ENCODE measurements around the gene NFATC2IP.

Gene NFATC2IP

DNA sequence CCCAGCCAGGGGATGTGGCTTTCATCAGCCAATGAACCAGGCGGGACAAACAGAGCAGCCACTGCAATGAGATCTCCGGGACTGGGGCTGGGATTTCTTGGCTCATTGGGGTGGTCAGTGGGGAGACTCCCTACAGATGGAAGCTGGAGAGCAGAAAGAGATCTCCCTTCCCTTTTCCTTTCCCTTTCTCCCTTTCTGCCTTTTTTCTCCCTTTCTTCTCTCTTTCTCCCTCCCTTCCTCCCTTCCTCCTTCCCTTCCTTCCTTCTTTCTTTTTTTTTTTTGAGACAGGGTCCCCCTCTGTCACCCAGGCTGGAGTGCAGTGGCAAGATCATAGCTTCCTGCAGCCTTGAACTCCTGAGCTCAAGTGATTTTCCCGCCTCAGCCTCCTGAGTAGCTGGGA lies 48.1 kb downstream of the NFATC2IP start:
- TF ChIP-seq, protein P1, sequence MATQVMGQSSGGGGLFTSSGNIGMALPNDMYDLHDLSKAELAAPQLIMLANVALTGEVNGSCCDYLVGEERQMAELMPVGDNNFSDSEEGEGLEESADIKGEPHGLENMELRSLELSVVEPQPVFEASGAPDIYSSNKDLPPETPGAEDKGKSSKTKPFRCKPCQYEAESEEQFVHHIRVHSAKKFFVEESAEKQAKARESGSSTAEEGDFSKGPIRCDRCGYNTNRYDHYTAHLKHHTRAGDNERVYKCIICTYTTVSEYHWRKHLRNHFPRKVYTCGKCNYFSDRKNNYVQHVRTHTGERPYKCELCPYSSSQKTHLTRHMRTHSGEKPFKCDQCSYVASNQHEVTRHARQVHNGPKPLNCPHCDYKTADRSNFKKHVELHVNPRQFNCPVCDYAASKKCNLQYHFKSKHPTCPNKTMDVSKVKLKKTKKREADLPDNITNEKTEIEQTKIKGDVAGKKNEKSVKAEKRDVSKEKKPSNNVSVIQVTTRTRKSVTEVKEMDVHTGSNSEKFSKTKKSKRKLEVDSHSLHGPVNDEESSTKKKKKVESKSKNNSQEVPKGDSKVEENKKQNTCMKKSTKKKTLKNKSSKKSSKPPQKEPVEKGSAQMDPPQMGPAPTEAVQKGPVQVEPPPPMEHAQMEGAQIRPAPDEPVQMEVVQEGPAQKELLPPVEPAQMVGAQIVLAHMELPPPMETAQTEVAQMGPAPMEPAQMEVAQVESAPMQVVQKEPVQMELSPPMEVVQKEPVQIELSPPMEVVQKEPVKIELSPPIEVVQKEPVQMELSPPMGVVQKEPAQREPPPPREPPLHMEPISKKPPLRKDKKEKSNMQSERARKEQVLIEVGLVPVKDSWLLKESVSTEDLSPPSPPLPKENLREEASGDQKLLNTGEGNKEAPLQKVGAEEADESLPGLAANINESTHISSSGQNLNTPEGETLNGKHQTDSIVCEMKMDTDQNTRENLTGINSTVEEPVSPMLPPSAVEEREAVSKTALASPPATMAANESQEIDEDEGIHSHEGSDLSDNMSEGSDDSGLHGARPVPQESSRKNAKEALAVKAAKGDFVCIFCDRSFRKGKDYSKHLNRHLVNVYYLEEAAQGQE (IDR thresholded peaks at IDR 0.05; ENCODE audit: low read depth) = no peak
- TF ChIP-seq TCF12 (IDR thresholded peaks at IDR 0.05; ENCODE audit: low read depth) = no peak
- no peak for TF ChIP-seq RAD21 (IDR thresholded peaks at IDR 0.05; ENCODE audit: low read depth)
- no peak for TF ChIP-seq NFIC (IDR thresholded peaks at IDR 0.05)
- TF ChIP-seq, protein P2, sequence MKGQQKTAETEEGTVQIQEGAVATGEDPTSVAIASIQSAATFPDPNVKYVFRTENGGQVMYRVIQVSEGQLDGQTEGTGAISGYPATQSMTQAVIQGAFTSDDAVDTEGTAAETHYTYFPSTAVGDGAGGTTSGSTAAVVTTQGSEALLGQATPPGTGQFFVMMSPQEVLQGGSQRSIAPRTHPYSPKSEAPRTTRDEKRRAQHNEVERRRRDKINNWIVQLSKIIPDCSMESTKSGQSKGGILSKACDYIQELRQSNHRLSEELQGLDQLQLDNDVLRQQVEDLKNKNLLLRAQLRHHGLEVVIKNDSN (IDR thresholded peaks at IDR 0.05) = no peak
- TF ChIP-seq TEAD4 (IDR thresholded peaks at IDR 0.05) = no peak
- TF ChIP-seq, protein P3, sequence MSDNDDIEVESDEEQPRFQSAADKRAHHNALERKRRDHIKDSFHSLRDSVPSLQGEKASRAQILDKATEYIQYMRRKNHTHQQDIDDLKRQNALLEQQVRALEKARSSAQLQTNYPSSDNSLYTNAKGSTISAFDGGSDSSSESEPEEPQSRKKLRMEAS (IDR thresholded peaks at IDR 0.05) = no peak
- no peak for TF ChIP-seq CREB1 (IDR thresholded peaks at IDR 0.05; ENCODE audit: low read depth)
- no peak for TF ChIP-seq CEBPB (IDR thresholded peaks at IDR 0.05)
- no peak for TF ChIP-seq EGR1 (IDR thresholded peaks at IDR 0.05)
- no peak for TF ChIP-seq FOXM1 (IDR thresholded peaks at IDR 0.05; ENCODE audit: borderline replicate concordance, low read depth)
- no peak for TF ChIP-seq YY1 (IDR thresholded peaks at IDR 0.05; ENCODE audit: low read depth)
- TF ChIP-seq ZBTB7A (IDR thresholded peaks at IDR 0.05; ENCODE audit: low read depth) = no peak
- TF ChIP-seq EP300 (IDR thresholded peaks at IDR 0.05; ENCODE audit: borderline replicate concordance) = no peak
- TF ChIP-seq TAF1 (IDR thresholded peaks at IDR 0.05; ENCODE audit: low read depth) = no peak

DNA sequence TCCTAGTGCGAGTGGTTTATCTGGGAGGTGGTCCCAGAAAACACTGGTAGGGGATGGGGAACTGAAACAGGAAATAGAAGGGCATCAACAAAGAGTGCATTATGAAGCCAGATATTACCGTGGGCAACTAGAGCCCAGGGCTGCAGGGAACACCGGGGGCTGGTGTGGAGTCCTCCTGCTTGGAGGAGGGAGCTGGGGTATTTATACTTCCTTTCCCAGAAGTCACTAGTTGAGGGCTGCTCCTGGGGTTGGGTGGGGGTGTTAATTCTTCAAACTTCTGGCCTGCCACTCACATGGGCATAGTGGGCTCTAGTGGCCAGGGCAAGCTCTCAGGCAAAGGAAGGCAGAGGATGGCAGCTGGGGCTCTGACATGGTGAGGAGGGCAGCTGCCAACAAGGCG lies 48.8 kb downstream of the NFATC2IP start:
- TF ChIP-seq, protein P2 (IDR thresholded peaks at IDR 0.05) = no peak
- TF ChIP-seq CEBPB (IDR thresholded peaks at IDR 0.05) = no peak
- TF ChIP-seq, protein P1 (IDR thresholded peaks at IDR 0.05; ENCODE audit: low read depth) = no peak

DNA sequence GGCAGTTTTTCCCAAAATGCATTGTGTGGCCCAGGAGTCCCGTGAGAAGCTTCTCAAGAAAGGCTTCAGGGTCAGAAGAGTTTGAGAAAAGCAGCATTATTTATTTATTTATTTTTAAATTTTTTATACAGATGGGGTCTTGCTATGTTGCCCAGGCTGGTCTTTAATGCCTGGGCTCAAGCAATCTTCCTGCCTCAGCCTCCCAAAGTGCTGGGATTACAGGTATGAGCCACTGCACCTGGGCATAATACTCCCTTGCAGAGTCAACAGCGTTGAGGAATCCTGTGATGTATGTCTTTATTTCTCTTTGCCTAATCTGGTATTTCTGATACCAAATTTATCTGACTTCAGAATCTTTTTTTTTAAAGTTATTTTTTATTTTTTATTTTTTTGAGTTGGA lies 49.3 kb downstream of the NFATC2IP start:
- no peak for TF ChIP-seq EGR1 (IDR thresholded peaks at IDR 0.05)
- TF ChIP-seq TEAD4 (IDR thresholded peaks at IDR 0.05) = no peak
- TF ChIP-seq YY1 (IDR thresholded peaks at IDR 0.05; ENCODE audit: low read depth) = no peak
- TF ChIP-seq, protein P1 (IDR thresholded peaks at IDR 0.05; ENCODE audit: low read depth) = no peak
- TF ChIP-seq ZBTB7A (IDR thresholded peaks at IDR 0.05; ENCODE audit: low read depth) = no peak
- TF ChIP-seq CEBPB (IDR thresholded peaks at IDR 0.05) = no peak
- no peak for TF ChIP-seq RAD21 (IDR thresholded peaks at IDR 0.05; ENCODE audit: low read depth)
- TF ChIP-seq TAF1 (IDR thresholded peaks at IDR 0.05; ENCODE audit: low read depth) = no peak
- TF ChIP-seq, protein P2 (IDR thresholded peaks at IDR 0.05) = no peak
- TF ChIP-seq NFIC (IDR thresholded peaks at IDR 0.05) = no peak
- no peak for TF ChIP-seq TCF12 (IDR thresholded peaks at IDR 0.05; ENCODE audit: low read depth)
- no peak for TF ChIP-seq EP300 (IDR thresholded peaks at IDR 0.05; ENCODE audit: borderline replicate concordance)
- TF ChIP-seq FOXM1 (IDR thresholded peaks at IDR 0.05; ENCODE audit: borderline replicate concordance, low read depth) = no peak
- TF ChIP-seq CREB1 (IDR thresholded peaks at IDR 0.05; ENCODE audit: low read depth) = no peak
- TF ChIP-seq, protein P3 (IDR thresholded peaks at IDR 0.05) = no peak

DNA sequence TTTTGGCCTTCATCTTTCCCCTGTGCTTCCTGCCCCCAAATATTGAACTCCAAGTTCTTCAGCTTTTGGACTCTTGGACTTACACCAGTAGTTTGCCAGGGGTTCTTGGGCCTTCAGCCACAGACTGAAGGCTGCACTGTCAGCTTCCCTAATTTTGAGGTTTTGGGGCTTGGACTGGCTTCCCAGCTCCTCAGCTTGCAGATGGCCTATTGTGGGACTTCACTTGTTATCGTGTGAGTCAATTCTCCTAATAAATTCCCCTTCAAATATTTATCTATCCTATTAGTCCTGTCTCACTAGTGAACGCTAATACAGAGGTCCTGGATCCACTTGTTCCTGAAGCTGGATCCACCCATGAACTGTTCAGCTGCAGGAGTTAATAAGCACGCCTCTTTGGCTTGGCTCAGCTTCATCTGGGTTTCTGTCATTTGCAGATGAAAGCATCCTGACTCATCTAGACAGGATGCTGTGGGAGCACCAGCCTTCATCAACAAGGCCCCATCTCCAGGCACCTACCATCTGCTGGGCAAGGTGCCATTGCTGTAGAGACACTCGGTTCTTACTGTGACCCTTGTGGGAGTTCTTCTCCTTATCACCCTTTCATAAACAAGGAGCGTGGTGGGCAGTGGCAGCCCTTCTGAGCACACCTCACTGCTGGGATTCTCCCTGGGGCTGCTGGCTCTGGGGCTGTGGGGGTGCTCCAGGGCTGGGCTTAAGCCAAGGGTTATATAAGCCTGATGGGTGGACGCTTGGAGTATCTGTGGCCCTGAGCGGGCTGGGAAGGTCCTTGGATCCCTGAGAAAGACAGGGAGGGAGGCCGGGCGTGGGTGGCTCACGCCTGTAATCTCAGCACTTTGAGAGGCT lies 57.2 kb downstream of the NFATC2IP start:
- TF ChIP-seq, protein P3 (IDR thresholded peaks at IDR 0.05) = no peak
- TF ChIP-seq FOXM1 (IDR thresholded peaks at IDR 0.05; ENCODE audit: borderline replicate concordance, low read depth) = no peak
- TF ChIP-seq NFIC (IDR thresholded peaks at IDR 0.05) = no peak
- TF ChIP-seq RAD21 (IDR thresholded peaks at IDR 0.05; ENCODE audit: low read depth) = no peak
- TF ChIP-seq ZBTB7A (IDR thresholded peaks at IDR 0.05; ENCODE audit: low read depth) = no peak
- TF ChIP-seq, protein P1 (IDR thresholded peaks at IDR 0.05; ENCODE audit: low read depth) = no peak
- TF ChIP-seq, protein P2 (IDR thresholded peaks at IDR 0.05) = no peak
- no peak for TF ChIP-seq YY1 (IDR thresholded peaks at IDR 0.05; ENCODE audit: low read depth)
- TF ChIP-seq CEBPB (IDR thresholded peaks at IDR 0.05) = no peak
- TF ChIP-seq EGR1 (IDR thresholded peaks at IDR 0.05) = no peak
- TF ChIP-seq TAF1 (IDR thresholded peaks at IDR 0.05; ENCODE audit: low read depth) = no peak
- no peak for TF ChIP-seq EP300 (IDR thresholded peaks at IDR 0.05; ENCODE audit: borderline replicate concordance)
- TF ChIP-seq CREB1 (IDR thresholded peaks at IDR 0.05; ENCODE audit: low read depth) = no peak
- TF ChIP-seq TEAD4 (IDR thresholded peaks at IDR 0.05) = no peak
- TF ChIP-seq TCF12 (IDR thresholded peaks at IDR 0.05; ENCODE audit: low read depth) = no peak
